GM19238 (cell line): ENCODE data around the gene CACNG7.

Experiments
- DNase-seq: peaks from one replicate; pipeline ENCODE4 v3.0.0; 2011; ENCODE audit warnings: low spot score; ENCODE audit not compliant: insufficient read length

The CACNG7 gene

DNA sequence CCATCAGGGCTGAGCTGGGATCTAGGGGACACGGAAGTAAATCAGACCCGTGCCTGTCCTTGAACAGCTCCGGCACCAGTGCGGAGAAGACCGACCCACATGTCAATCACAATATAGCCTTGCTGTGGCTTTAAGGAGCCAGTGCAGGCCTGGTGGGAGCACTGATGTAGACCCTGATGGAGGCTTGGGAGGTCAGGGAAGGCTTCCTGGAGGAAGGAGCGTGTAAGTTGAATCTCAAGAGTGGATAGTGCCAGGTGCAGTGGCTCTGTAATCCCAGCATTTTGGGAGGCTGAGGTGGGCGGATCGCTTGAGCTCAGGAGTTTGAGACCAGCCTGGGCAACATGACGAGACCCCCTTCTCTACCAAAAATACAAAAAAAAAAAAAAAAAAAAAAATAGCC, 42.9 kb downstream of the CACNG7 start:
- no peak for DNase-seq

DNA sequence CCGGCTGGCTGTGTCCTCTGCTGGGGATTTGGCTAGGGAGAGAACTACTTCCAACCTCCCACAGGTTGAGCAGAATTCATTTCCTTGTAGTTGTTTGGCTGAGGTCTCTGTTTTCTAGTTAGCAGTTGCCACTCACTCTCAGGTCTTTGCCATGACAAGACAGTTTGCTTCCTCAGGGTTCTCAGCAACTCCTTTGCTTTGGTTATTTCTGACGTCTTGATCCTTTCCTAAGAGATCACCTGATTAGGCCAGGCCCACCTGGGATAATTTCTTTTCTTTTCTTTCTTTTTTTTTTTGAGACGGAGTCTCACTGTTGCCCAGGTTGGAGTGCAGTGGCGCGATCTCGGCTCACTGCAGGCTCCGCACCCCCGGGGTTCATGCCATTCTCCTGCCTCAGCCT, 44.3 kb downstream of the CACNG7 start:
- DNase-seq = no peak

DNA sequence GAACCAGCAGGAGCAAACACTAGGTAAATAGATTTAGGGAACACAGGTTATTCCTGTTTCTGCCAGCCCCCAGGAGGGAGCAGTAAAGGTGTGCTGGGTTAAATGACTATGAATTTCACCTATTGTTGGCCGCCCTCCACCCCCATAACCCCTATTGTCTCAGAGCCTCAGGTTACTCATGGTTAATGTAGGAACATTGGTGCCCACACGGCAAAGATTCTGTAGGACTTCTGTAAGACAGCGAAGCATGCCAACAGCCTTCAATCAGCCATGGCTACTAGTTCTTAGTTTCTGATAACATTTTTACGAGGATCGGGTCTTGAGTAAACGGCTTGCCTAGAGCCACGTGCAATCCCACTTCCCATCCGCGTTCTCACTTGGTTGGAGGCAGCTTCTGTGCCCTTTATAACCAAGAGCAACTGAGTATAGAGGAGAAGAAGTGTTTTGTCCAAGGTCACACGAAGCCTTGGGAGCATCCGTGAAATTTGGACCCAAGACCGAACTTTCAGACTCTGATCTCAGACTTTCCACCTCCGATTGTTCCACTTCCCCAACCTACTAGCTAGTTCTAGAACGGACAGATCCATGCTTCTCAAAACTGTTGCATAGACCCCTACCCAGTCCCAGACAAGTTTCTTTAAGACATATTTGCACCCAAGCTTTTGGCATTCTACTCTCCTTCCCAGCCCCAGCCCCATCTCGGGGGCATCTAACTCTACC, 48.5 kb downstream of the CACNG7 start:
- no peak for DNase-seq

GRCh38 chr19:53958168-53958571, 49.1 kb downstream of the CACNG7 start:
- DNase-seq = no peak

DNA sequence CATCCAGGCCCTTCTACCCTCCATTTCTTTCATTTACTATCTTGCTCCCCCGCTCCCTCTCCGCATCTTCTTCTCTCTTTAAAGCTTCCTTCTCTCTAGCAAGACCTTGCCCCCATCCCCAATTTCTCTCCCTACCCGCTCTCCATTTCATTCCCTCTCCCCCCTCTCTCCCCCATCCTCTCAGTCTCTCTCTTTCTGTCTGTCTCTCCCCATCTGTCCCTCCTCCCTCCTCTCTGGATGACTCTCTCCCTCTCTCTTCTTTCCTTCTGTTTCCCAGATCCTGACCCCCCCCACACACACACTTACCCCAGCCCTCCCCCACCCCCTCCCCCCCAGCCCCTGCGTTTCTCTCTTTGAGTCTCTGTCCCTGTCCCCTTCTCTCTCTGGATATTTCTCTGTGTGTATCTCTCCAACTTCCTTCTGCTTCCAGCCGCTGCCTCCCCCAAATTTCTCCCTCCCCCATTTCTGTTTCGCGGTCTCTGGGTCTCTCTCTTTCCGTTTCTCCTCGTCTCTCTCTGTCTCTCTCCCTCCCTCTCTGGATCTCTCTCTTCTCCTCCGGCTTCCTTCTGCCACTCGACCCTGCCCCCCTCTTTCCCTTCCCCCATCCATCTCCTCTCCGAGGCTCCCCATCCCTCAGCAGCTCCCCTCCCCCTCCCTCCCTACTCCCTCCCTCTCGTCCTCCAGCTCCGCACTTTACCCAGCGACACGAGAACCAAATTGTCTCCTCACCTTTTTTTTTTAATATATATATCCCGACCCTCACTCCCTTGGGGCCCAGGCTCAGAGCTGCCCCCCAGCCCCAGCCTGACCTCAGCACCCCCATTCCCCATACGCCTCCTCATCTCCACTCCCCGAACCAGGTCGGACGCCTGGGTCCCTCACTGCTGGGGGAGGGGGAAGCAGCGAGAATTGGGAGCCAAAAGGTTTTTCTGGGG, 50.0 kb downstream of the CACNG7 start:
- DNase-seq = no peak

GRCh38 chr19:53960187-53960586, 51.1 kb downstream of the CACNG7 start:
- no peak for DNase-seq

- DNase-seq = no peak
Measured at GRCh38 chr19:53960886-53961285, 51.8 kb downstream of the CACNG7 start.

DNA sequence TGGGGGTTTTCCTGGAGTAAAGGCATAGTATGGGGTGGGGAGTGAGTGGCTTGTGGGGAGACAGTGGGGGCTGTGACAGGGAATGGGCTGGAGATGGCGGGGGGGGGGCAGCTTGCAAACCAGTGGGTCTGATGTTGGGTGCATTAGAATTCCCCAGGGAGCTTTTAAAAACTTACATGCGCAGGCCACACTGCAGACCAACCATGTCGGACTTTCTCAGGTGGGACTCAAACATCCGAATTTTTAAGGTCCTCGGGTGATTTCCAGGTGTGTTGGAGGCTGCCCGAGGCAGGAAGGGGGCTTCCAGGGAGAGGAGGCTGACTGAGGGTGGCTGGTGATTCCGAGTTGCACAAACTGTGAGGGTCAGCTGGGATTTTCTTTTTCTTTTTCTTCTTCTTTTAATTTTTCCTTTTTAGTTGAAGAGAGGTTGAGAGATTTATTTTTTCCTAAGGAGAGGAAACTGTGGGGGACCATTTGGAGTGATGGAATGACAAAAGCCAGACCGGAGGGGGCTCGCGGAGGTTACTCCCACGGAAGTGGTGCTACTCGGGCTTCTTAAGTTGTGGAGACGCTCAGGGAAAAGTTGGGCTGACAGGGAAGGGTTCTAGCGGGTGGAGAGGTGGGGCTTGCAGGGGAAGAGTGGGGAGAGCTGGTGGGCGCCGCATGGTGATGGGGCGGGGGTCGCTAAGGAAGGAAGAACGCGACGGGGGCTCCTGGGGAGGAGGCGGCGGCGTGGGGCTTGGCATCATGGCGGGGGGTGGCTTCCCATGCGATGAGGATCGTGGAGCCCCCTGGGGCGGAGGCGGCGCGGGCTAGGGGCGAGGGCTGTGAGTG, 52.7 kb downstream of the CACNG7 start:
- no peak for DNase-seq

DNA sequence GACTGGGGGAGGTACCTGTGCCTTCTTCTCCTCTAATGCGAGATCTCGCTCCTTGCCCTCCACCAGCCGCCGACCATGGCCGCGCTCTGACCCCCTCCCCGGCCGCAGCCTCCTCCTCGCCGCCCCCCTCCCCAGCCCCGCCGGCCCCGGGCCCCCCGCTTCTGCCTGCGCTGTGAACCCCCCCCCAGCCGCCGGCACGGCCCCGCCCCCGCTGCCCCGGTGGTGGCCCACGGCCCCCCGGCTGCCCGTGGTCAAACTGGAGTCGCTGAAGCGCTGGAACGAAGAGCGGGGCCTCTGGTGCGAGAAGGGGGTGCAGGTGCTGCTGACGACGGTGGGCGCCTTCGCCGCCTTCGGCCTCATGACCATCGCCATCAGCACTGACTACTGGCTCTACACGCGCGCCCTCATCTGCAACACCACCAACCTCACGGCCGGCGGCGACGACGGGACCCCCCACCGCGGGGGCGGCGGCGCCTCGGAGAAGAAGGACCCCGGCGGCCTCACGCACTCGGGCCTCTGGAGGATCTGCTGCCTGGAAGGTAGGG, 53.9 kb downstream of the CACNG7 start, which contains the start of gene CACNG8:
Gene CACNG8 (plus strand): TSS at position 51 of the 545 bp plus-strand sequence.
- DNase-seq = no peak

GRCh38 chr19:53965091-53965490, 56.0 kb downstream of the CACNG7 start:
- DNase-seq = no peak

DNA sequence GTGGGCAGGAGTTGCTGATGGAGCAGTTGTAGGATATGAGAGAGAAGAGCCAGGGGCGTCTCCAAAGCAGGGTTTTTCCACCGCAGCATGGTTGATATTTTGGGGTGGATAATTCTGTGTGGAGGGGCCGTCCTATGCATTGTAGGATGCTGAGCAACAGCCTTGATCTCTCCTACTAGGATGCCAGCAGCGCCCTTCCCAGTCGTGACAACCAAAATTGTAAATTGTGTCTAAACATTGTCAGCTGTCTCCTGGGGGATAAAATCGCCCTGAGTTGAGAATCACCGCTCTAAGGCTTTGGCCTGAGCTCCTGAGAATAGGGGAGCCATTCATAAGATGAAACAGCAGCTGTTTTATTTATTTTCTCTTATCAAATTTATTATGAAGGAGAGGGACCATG, 57.9 kb downstream of the CACNG7 start:
- DNase-seq = no peak

DNA sequence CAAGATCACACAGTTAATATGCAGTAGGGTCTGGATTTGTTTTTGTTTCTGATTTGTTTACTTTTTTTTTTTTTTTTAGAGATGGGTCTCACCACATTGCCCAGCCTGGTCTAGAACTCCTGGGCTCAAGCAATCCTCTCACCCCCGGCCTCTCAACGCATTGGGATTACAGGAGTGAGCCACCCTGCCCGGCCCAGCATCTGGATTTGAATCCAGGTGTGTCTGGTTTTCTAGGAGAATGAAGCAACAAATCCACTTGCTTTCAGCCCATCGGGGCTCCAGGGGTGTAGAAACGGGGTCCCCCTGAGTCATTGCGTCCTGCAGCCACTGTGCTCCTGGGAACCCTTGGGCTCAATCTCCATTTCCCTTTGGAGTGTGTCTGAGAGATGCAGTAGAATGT, 60.3 kb downstream of the CACNG7 start:
- DNase-seq = no peak

DNA sequence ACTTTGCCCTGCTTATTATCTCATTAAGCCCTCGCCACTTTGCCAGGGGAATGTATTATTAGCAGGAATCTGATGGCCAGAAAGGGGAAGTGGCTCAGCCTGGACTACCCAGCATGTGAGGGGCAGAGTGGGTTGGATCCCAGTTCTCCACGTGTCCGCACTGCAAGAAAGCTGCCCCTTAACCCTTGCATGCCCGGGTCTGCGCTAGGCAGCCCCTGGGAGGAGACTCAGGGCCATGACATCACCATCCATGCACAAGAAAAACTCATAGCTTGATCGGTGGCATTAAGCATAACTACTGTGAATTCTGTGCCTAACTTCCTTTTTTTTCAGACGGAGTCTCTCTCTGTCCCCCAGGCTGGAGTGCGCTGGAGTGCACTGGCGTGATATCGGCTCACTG, 62.6 kb downstream of the CACNG7 start:
- DNase-seq = no peak

DNA sequence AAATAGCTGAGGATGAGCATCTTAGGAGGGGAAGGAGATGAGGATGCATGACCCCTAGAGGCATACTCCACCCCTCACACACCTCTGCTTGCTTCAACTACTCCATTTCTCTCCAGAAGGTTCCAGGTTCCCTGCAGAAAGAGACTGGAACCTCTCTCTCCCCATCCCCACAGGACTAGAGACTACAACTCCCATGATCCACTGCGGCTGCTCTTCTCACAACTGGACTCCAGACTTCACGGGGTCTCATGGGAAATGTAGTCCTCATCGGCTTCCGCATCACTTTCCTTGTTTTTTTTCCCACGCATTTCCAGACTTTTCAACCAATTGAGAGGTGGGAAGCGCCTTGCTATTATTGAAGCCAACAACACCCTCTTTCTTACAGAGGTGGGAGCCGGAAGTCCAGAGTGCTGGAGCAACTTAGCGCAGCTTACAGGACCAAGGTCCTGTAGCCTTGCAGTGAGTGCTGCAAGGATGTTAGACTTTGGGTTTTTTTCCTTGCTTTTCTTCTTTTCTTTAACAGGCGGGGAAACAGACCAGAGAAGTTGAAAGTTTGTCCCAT, 68.4 kb downstream of the CACNG7 start:
- DNase-seq = no peak

- DNase-seq = no peak
Measured at GRCh38 chr19:53977991-53978731, 69.1 kb downstream of the CACNG7 start.

DNA sequence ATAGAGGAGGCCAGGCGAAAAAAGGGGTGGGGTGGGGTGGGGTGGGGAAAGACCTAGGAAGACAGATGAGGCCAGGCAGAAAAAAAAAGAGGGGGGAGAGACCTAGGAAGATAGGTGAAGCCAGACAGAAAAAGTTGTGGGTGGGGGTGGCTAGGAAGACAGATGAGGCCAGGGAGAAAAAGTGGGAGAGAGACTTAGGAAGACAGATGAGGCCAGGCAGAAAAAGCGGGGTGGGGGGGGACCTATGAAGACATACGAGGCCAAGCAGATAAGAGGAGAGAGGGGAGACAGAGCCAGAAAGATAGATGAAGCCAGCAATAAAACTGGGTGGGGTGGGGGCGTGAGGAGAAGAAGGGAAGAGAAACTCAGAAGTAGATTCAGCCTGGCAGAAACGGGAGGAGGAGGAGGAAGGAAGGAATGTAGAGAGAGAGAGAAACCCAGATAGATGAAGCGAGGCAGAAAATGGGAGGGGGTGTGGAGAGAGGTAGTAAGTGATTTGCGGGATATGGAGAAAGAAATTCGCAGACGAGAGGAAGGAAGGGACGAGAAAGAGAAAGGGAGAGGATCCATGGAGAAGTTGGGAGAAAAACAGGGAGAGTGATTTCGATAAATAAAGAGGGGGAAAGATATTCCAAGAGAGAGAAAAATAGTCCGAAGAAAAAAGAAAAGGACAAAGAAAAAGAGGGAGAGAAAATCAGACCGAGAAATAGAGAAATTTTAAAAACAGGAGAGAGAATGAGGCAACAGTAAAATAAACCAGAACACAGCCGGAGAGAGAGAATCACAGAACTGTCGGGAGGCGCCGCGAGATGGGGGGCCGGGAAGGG, 70.1 kb downstream of the CACNG7 start:
- no peak for DNase-seq

GRCh38 chr19:53980539-53981375, 71.7 kb downstream of the CACNG7 start:
- no peak for DNase-seq

DNA sequence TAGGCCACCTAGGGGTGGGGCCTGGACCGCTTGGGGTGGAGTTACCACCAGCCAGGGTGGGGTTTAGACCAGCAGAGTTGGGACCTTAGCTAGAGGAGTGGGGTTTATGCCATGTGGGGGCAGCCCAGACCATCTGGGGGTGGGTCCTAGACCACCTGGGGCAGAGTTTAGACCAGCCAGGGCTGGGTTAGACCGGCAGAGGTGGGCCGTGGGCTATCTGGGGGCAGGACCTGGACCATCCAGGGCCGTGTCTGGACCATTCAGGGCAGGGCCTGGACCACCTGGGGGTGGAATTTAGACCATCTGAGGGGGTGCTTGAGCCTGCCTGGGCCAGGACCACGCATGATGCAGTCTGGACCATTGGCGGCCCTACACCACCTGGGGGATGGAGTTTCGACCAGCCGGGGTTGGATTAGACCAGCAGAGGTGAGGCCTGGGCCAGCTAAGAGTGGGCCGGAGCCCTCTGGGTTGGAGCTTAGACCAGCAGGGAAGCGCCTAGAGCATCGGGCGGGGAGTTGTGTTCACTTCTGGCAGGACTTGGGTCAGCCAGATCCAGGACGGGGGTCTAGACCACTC, 72.4 kb downstream of the CACNG7 start:
- no peak for DNase-seq
